ENCODE measurements around the gene EXOSC6.
A peak's percentile ranks its signal among the peaks of the same experiment; 100 is the strongest.
"Not testable (repeated sequence)": the region's sequence is repeated elsewhere in the genome, so short reads cannot be mapped to it uniquely, and the experiment has no call there.

EXOSC6 gene

GRCh38 chr16:70267922-70268321 lies 16.2 kb upstream of the EXOSC6 start:
- H3K27ac Mint-ChIP-seq; H3K4me3 Mint-ChIP-seq; H3K27me3 Mint-ChIP-seq (ENCODE audit: low read depth); H3K9me3 Mint-ChIP-seq; H3K4me1 Mint-ChIP-seq (ENCODE audit: low read depth): not testable (repeated sequence)
- H3K36me3 Mint-ChIP-seq (ENCODE audit: low read depth) = peaks cover 49% of the 10 kb centered on the region

DNA sequence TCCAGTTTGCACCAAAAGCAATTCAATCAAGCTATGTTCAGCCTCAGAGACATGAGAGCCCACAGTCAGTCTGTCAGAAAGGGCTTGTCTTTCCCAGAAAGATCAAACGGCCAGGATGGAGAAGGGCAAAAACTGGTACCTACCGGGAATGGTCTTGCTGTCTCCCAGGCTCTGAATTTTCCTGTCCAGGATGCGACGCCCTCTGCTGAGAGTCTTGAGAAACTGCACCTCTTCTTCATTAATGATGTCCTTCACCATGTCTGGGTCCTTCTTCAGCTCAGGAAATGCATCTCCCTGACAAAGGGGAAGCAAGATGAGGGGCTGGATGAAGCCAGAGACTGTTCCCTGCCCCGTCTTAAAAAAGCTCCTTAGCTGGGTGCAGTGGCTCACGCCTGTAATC lies 15.8 kb upstream of the EXOSC6 start:
- H3K36me3 Mint-ChIP-seq (ENCODE audit: low read depth) = peaks cover 45% of the 10 kb centered on the region

GRCh38 chr16:70259903-70260302 lies 8.2 kb upstream of the EXOSC6 start:
- not testable (repeated sequence) for H3K4me1 Mint-ChIP-seq (ENCODE audit: low read depth); H3K27me3 Mint-ChIP-seq (ENCODE audit: low read depth); H3K9me3 Mint-ChIP-seq; H3K27ac Mint-ChIP-seq; H3K4me3 Mint-ChIP-seq
- peaks cover 41% of the 10 kb centered on the region for H3K36me3 Mint-ChIP-seq (ENCODE audit: low read depth)

More for the DNA sequence above, 15.8 kb upstream of the EXOSC6 start:
- H3K27ac Mint-ChIP-seq = no peak overlapping the region
- no peaks in the 10 kb centered on the region for H3K27me3 Mint-ChIP-seq (ENCODE audit: low read depth)
- H3K4me3 Mint-ChIP-seq = no peak overlapping the region
- no peaks in the 10 kb centered on the region for H3K9me3 Mint-ChIP-seq
- no peaks in the 10 kb centered on the region for H3K4me1 Mint-ChIP-seq (ENCODE audit: low read depth)

DNA sequence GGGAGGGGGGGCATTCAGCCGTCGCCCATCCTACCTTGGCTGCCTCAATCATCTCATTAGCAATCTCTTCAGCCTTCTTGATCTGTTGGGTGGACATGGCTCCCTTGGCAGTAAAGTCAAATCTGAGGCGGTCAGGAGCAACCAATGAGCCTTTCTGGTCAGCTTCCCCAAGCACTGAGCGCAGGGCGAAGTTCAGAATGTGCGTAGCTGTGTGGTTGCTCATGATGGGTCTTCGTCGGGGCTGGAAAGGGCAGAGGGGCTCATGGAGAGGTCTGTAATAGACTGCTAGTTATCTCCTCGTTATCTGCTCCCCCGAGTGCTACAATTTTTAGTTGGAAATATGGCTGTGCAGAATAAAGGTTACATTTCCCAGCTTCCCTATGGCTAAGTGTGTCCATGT lies 7.2 kb upstream of the EXOSC6 start:
- peaks cover 37% of the 10 kb centered on the region for H3K36me3 Mint-ChIP-seq (ENCODE audit: low read depth)
- H3K9me3 Mint-ChIP-seq = no peaks in the 10 kb centered on the region
- no peak overlapping the region for H3K27ac Mint-ChIP-seq
- H3K4me3 Mint-ChIP-seq = no peak overlapping the region
- H3K4me1 Mint-ChIP-seq (ENCODE audit: low read depth) = no peaks in the 10 kb centered on the region
- no peaks in the 10 kb centered on the region for H3K27me3 Mint-ChIP-seq (ENCODE audit: low read depth)

DNA sequence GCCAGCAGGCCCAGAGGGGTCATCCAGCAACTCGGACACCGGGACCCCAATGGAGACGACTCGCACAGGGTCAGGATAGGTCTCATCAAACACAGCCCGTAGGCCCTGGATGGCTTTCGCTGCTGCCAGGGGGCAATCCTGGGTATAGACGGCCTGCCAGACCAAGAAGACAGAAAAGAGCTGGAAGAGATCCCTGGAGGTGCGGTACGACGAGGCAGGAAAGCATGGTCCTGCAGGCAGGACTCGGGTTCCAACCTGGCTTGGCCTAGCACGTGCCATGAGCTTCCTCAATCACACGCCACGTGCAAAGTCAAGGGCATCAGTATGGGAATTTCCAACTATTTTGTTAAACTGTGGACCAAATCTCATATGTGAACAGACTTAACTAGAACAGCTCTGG lies 6.3 kb upstream of the EXOSC6 start:
- Mint-ChIP-seq H3K9me3 (no peaks in the 10 kb centered on the region), H3K4me3 (no peak overlapping the region), H3K36me3 (ENCODE audit: low read depth) (peaks cover 42% of the 10 kb centered on the region), H3K27me3 (ENCODE audit: low read depth) (no peaks in the 10 kb centered on the region), H3K27ac (no peak overlapping the region), H3K4me1 (ENCODE audit: low read depth) (no peaks in the 10 kb centered on the region)

DNA sequence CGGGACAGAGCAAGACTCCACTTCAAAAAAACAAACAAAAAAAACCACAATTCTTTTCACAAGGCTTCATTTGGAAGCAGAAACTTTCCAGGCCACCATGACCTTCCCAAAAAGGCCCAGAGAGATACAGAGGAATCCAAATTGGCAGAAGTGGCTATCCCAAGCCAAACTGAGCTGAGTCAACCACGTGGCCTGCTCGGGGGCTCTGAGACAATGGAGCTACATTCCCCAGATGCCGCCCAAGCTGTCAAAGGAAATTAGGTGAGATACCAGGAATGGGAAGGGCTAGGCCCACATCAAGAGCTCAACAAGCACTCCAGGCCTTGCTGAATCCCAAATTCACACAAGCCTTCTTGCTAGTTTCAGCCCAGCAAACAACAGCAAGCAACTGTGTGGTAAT lies 5.7 kb upstream of the EXOSC6 start:
- Mint-ChIP-seq H3K36me3 (ENCODE audit: low read depth) (peaks cover 41% of the 10 kb centered on the region), H3K4me1 (ENCODE audit: low read depth) (no peaks in the 10 kb centered on the region), H3K27me3 (ENCODE audit: low read depth) (no peaks in the 10 kb centered on the region), H3K9me3 (no peaks in the 10 kb centered on the region), H3K27ac (no peak overlapping the region), H3K4me3 (no peak overlapping the region)

- H3K36me3 Mint-ChIP-seq (ENCODE audit: low read depth) = peaks cover 42% of the 10 kb centered on the region
- H3K4me3 Mint-ChIP-seq = no peak overlapping the region
- H3K27ac Mint-ChIP-seq = no peak overlapping the region
- H3K4me1 Mint-ChIP-seq (ENCODE audit: low read depth) = peaks cover 4% of the 10 kb centered on the region
- no peaks in the 10 kb centered on the region for H3K27me3 Mint-ChIP-seq (ENCODE audit: low read depth)
- no peaks in the 10 kb centered on the region for H3K9me3 Mint-ChIP-seq
Observed at GRCh38 chr16:70255574-70255973, 3.8 kb upstream of the EXOSC6 start.

GRCh38 chr16:70254965-70255286 lies 3.2 kb upstream of the EXOSC6 start:
- H3K4me1 Mint-ChIP-seq (ENCODE audit: low read depth) = peaks cover 9% of the 10 kb centered on the region
- no peaks in the 10 kb centered on the region for H3K9me3 Mint-ChIP-seq
- no peak overlapping the region for H3K4me3 Mint-ChIP-seq
- no peak overlapping the region for H3K27ac Mint-ChIP-seq
- no peaks in the 10 kb centered on the region for H3K27me3 Mint-ChIP-seq (ENCODE audit: low read depth)
- H3K36me3 Mint-ChIP-seq (ENCODE audit: low read depth) = peaks cover 36% of the 10 kb centered on the region

DNA sequence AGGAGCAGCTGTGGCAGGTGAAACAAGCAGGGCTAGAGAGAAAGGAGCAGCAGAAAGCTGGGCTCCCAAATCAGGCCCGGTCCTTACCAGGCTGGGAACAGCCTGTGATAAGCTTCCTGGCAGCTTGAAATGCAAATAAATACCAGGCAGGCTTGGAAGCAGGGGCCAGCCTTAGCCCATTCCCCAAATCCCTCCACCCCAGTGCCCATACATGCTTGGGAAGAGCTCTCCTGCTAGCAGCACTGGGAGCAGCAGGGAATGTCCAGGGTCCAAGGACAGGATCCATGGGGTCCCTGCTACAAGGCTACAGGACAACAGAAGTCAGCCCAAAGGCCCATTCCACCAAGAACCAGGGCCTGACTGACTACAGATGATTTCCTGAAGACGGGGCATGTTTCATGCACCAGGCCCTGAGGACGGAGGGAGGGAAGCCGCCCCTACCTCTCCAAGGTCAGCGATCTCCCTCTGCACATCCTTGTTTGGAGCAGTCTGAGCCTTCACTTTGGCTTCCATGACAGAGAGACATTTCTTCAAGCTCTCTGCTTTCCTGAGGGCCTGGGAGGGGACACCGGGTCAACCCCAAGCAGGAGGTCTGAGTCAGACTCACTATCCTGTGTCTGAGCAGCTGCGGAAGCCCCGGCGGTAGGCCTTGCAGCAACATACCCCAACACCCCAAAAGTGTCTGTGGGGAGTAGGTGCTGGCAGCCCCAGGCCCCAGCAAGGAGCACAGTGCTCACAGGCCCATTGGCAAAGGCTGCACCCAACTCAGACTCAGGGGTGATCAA lies 2.6 kb upstream of the EXOSC6 start:
- peaks cover 11% of the 10 kb centered on the region for H3K4me1 Mint-ChIP-seq (ENCODE audit: low read depth)
- H3K4me3 Mint-ChIP-seq = no peak overlapping the region
- peaks cover 38% of the 10 kb centered on the region for H3K36me3 Mint-ChIP-seq (ENCODE audit: low read depth)
- no peak overlapping the region for H3K27ac Mint-ChIP-seq
- no peaks in the 10 kb centered on the region for H3K9me3 Mint-ChIP-seq
- no peaks in the 10 kb centered on the region for H3K27me3 Mint-ChIP-seq (ENCODE audit: low read depth)

DNA sequence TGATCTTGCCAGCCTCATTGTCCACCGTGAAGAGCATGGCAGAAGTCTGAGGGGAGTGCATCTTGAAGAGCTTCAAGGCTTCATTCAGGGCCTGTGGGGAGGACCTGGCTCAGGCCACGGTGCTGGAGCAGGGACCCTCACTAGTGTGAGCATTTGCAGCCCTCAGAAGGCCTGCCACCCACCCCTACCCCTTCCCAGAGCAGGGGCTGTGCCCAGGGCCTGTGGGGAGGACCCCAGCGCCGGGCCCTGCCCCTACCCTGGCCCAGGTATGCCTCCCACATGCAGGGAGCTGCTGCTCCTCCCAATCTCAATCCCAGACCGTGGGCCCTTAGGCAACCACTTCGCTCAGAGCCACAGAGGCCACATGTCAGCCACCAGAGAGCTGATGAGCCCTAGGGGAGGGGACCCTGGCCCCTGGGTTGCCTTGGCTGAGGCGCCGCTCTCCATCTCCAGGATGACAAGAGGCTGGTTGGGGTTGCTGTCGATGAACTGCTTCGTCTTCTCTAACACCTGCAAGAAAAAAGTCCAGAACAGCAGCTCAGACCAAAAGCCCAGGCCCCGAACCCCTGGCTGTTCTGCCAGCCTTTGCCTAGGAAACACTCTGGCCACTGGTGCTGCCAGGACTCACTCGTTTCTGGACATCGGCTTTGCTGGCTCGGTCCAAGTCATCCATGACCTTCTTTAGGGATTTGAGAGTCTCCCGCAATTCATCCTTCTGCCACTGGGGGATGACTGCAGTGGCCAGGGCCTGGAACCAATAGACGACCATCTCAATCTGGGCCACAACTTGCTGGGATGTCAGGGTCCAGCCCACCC lies 1.8 kb upstream of the EXOSC6 start:
- no peaks in the 10 kb centered on the region for H3K27me3 Mint-ChIP-seq (ENCODE audit: low read depth)
- peaks cover 12% of the 10 kb centered on the region for H3K4me1 Mint-ChIP-seq (ENCODE audit: low read depth)
- H3K9me3 Mint-ChIP-seq = no peaks in the 10 kb centered on the region
- H3K36me3 Mint-ChIP-seq (ENCODE audit: low read depth) = peaks cover 34% of the 10 kb centered on the region
- no peak overlapping the region for H3K27ac Mint-ChIP-seq
- no peak overlapping the region for H3K4me3 Mint-ChIP-seq

- Mint-ChIP-seq H3K9me3 (no peaks in the 10 kb centered on the region), H3K27ac (no peak overlapping the region), H3K27me3 (ENCODE audit: low read depth) (no peaks in the 10 kb centered on the region), H3K36me3 (ENCODE audit: low read depth) (peaks cover 25% of the 10 kb centered on the region), H3K4me3 (no peak overlapping the region), H3K4me1 (ENCODE audit: low read depth) (peaks cover 12% of the 10 kb centered on the region)
Observed at GRCh38 chr16:70252355-70252988, 732 bp upstream of the EXOSC6 start.

- peak overlapping the region; percentile 80 for H3K4me3 Mint-ChIP-seq
- H3K27ac Mint-ChIP-seq = peak overlapping the region; percentile 65
- no peaks in the 10 kb centered on the region for H3K9me3 Mint-ChIP-seq
- peaks cover 22% of the 10 kb centered on the region for H3K36me3 Mint-ChIP-seq (ENCODE audit: low read depth)
- H3K27me3 Mint-ChIP-seq (ENCODE audit: low read depth) = no peaks in the 10 kb centered on the region
- H3K4me1 Mint-ChIP-seq (ENCODE audit: low read depth) = peaks cover 12% of the 10 kb centered on the region
Observed at GRCh38 chr16:70250748-70251628, 752 bp downstream of the EXOSC6 start.

DNA sequence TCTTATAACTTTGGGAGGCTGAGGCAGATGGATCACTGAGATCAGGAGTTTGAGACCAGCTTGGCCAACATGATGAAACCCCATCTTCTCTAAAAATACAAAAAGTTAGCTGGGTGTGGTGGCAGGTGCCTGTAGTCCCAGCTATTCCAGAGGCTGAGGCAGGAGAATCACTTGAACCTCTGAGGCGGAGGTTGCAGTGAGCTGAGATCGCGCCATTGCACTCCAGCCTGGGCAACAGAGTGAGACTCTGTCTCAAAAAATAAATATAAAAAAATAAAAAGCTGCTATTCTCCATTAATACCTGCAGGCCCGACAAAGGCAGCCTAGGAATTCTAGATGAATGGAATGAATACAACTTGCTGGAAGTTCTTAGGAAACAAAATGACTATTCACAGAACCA lies 2.0 kb downstream of the EXOSC6 start:
- H3K36me3 Mint-ChIP-seq (ENCODE audit: low read depth) = peaks cover 18% of the 10 kb centered on the region
- not testable (repeated sequence) for H3K27ac Mint-ChIP-seq

GRCh38 chr16:70238773-70239172 lies 13.0 kb downstream of the EXOSC6 start:
- not testable (repeated sequence) for H3K27me3 Mint-ChIP-seq (ENCODE audit: low read depth); H3K4me3 Mint-ChIP-seq; H3K27ac Mint-ChIP-seq; H3K9me3 Mint-ChIP-seq; H3K4me1 Mint-ChIP-seq (ENCODE audit: low read depth)
- H3K36me3 Mint-ChIP-seq (ENCODE audit: low read depth) = peaks cover 13% of the 10 kb centered on the region

More for the DNA sequence above, 2.0 kb downstream of the EXOSC6 start:
- peak overlapping the region; percentile 64 for H3K4me3 Mint-ChIP-seq
- H3K4me1 Mint-ChIP-seq (ENCODE audit: low read depth) = peaks cover 12% of the 10 kb centered on the region
- H3K27me3 Mint-ChIP-seq (ENCODE audit: low read depth); H3K9me3 Mint-ChIP-seq: not testable (repeated sequence)

Data from T-helper 1 cell treated with Interleukin-12 subunit alpha and Interleukin-12 subunit beta and Interleukin-4 antibody, amounts not matched to agents 30 μg/mL and 1 μg/mL, for 36 hours (primary cell).